Caco-2 (cell line): ENCODE data around the gene CNTNAP4. TPM values are rescaled to one million over a fixed set of nuclear protein-coding genes. Genes with fewer than 3 reads are reported as not detected.

Source experiments
- BruUV-seq: library from RNA; stranded (reverse); fragments of 400-500 nt; replicated peaks from 2 replicates; lab custom pipeline; 2021; lab: Mats Ljungman, UMichigan
- CTCF ChIA-PET: fragments of 300-600 bp; sonication (Branson Sonifier 250); formaldehyde crosslinking; loops from one replicate; lab custom pipeline; 2022; ENCODE audit warnings: antibody characterized with exemption; lab: Charles Lee
- POLR2A ChIA-PET: fragments of 300-600 bp; sonication (Branson Sonifier 250); formaldehyde crosslinking; loops from one replicate; lab custom pipeline; 2022; ENCODE audit warnings: antibody characterized with exemption; lab: Charles Lee
- DNase-seq, 2 experiments: peaks; one replicate each; pipeline versions ENCODE4 v3.0.0 to v3.0.0-alpha.2; 2020 to 2022
- H3K27me3 ChIP-seq: replicated peaks from 2 replicates; pipeline ENCODE4 v1.6.0; 2011; ENCODE audit warnings: low read length; ENCODE audit not compliant: control insufficient read depth, insufficient read depth
- H3K36me3 ChIP-seq: 2 replicates; pipeline ENCODE4 v1.5.1; 2011; ENCODE audit warnings: low read length; ENCODE audit not compliant: control insufficient read depth, insufficient read depth
- H3K4me1 ChIP-seq: fragments of 250-450 bp; sonication (Bioruptor Pico); 2 replicates; pipeline ENCODE4 v1.5.1; 2020; ENCODE audit warnings: mild to moderate bottlenecking
- H3K4me3 ChIP-seq: 2 replicates; pipeline ENCODE4 v1.5.1; 2011; ENCODE audit warnings: low read depth, mild to moderate bottlenecking, control low read depth, low read length
- H3K9me3 ChIP-seq: fragments of 250-450 bp; sonication (Bioruptor Pico); 2 replicates; pipeline ENCODE4 v1.5.1; 2020; ENCODE audit warnings: mild to moderate bottlenecking, moderate library complexity
- H3K27ac Mint-ChIP-seq: one replicate; pipeline ENCODE4 v1.8.0; 2022; ENCODE audit warnings: mixed read lengths; ENCODE audit not compliant: unreplicated experiment
- H3K27me3 Mint-ChIP-seq: one replicate; pipeline ENCODE4 v1.8.0; 2022; ENCODE audit warnings: mixed read lengths; ENCODE audit not compliant: insufficient read depth, unreplicated experiment
- H3K36me3 Mint-ChIP-seq: one replicate; pipeline ENCODE4 v1.8.0; 2022; ENCODE audit warnings: mild to moderate bottlenecking, mixed read lengths; ENCODE audit not compliant: insufficient read depth, unreplicated experiment
- H3K4me1 Mint-ChIP-seq: one replicate; pipeline ENCODE4 v1.8.0; 2022; ENCODE audit warnings: low read depth, mixed read lengths; ENCODE audit not compliant: unreplicated experiment
- H3K4me3 Mint-ChIP-seq: one replicate; pipeline ENCODE4 v1.8.0; 2022; ENCODE audit warnings: mild to moderate bottlenecking, moderate library complexity, mixed read lengths; ENCODE audit not compliant: unreplicated experiment
- H3K9me3 Mint-ChIP-seq: one replicate; pipeline ENCODE4 v1.8.0; 2022; ENCODE audit warnings: mixed read lengths; ENCODE audit not compliant: unreplicated experiment
- intact Hi-C: fragments of 100-400 bp; cut with micrococcal nuclease; formaldehyde crosslinking; loops from one replicate; pipeline ENCODE4 v1.10.0; 2022; ENCODE audit not compliant: unreplicated experiment
- total RNA-seq: library from RNA; stranded (reverse); gene quantifications from 2 replicates; pipeline ENCODE4 v1.2.3, GENCODE V29; 2022
- TF ChIP-seq, protein P1 (sequence below), 2 experiments: fragments of 200-600 bp in 1 of 2; IDR thresholded peaks; 1 replicate in 1 of 2; 2 replicates in 1 of 2; pipeline versions ENCODE4 v1.5.1 to v1.8.0; 2011 to 2022; ENCODE audit warnings: antibody characterized with exemption in 1 of 2, control low read depth in 1 of 2, inconsistent platforms in 1 of 2, low read depth in 1 of 2, low read length in 1 of 2, mild to moderate bottlenecking in 1 of 2, moderate library complexity in 1 of 2; ENCODE audit not compliant: insufficient read depth in 1 of 2, severe bottlenecking in 1 of 2, unreplicated experiment in 1 of 2

Gene CNTNAP4
- total RNA-seq, 1 experiment from 2014 or later: not detected

DNA sequence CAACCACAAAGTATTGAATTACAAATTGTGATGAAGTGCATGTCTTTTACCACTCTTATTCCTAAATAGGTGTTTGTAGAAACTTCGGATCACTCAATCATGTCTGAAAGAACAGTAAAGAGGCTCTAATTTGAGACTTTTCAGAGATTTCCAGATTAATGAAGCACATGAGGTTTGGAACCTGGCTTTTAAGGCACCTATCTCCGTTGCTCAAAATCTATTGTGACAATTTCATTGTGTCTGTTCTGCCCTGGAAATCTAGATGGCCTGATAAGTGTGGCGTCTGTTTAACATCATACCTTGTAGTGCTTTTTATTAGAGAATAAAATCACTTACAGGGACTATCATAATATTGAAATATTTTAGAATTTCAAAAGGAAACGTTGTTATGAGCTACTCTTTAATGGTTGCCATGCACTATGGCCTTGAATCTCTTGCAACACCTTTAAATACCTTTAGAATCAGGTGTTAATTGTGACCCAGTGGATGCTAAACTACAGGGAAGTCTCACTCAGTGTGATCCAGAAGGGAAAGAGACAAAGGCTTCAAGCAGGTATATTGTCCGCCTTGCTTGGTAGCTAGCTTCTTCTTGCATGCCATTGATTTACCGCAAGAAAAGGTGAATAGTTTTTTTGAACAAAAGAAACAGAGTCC is 210.3 kb downstream of the CNTNAP4 start:
- no peak overlapping the region for H3K4me3 ChIP-seq
- no TSS peak for BruUV-seq
- no peaks in the 10 kb centered on the region for H3K4me1 ChIP-seq
- no peaks in the 10 kb centered on the region; the same call in 1 of the 2 replicates for H3K9me3 ChIP-seq
- no peak overlapping the region for H3K4me3 Mint-ChIP-seq
- peaks cover 2% of the 10 kb centered on the region for H3K27me3 Mint-ChIP-seq
- H3K4me1 Mint-ChIP-seq: no peaks in the 10 kb centered on the region
- no peaks in the 10 kb centered on the region for H3K36me3 ChIP-seq
- intact Hi-C loops: no loop called here
- no peaks in the 10 kb centered on the region for H3K9me3 Mint-ChIP-seq
- ChIA-PET CTCF (no interaction called here), POLR2A (no interaction called here)
- no peak overlapping the region for H3K27ac Mint-ChIP-seq
- DNase-seq: no peak
- H3K36me3 Mint-ChIP-seq: no peaks in the 10 kb centered on the region
- H3K27me3 ChIP-seq: no peaks in the 10 kb centered on the region
- TF ChIP-seq, protein P1, sequence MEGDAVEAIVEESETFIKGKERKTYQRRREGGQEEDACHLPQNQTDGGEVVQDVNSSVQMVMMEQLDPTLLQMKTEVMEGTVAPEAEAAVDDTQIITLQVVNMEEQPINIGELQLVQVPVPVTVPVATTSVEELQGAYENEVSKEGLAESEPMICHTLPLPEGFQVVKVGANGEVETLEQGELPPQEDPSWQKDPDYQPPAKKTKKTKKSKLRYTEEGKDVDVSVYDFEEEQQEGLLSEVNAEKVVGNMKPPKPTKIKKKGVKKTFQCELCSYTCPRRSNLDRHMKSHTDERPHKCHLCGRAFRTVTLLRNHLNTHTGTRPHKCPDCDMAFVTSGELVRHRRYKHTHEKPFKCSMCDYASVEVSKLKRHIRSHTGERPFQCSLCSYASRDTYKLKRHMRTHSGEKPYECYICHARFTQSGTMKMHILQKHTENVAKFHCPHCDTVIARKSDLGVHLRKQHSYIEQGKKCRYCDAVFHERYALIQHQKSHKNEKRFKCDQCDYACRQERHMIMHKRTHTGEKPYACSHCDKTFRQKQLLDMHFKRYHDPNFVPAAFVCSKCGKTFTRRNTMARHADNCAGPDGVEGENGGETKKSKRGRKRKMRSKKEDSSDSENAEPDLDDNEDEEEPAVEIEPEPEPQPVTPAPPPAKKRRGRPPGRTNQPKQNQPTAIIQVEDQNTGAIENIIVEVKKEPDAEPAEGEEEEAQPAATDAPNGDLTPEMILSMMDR (IDR thresholded peaks at IDR 0.05; ENCODE audit: insufficient read depth in 1 of 2, low read depth in 1 of 2, low read length in 1 of 2, severe bottlenecking in 1 of 2, unreplicated experiment in 1 of 2): no peak

DNA sequence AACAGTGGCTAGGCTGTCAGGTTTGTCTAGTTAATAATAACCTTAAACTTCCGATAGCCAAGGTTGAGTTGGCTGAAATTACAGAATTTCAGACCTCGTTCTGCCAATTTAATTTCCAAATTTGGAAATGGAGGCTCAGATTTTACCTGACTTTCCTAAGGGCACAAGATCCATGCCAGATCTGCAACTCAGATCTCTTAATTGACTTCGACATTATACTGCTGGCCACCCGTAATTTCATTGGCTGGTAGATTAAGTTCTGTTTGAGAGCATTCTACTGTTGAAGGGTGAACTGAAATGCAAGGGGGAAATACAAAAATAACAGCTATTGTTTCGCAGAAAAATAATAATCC is 210.8 kb downstream of the CNTNAP4 start:
- no peak overlapping the region for H3K4me3 ChIP-seq
- Mint-ChIP-seq H3K9me3 (no peaks in the 10 kb centered on the region), H3K27ac (no peak overlapping the region), H3K36me3 (no peaks in the 10 kb centered on the region), H3K4me1 (no peaks in the 10 kb centered on the region), H3K4me3 (no peak overlapping the region), H3K27me3 (peaks cover 2% of the 10 kb centered on the region)
- no peaks in the 10 kb centered on the region for H3K27me3 ChIP-seq
- TF ChIP-seq, protein P1 (IDR thresholded peaks at IDR 0.05; ENCODE audit: insufficient read depth in 1 of 2, low read depth in 1 of 2, low read length in 1 of 2, severe bottlenecking in 1 of 2, unreplicated experiment in 1 of 2): no peak
- DNase-seq: no peak
- no TSS peak for BruUV-seq
- ChIA-PET CTCF (no interaction called here), POLR2A (no interaction called here)
- H3K9me3 ChIP-seq: no peaks in the 10 kb centered on the region; the same call in 1 of the 2 replicates
- H3K36me3 ChIP-seq: no peaks in the 10 kb centered on the region
- H3K4me1 ChIP-seq: no peaks in the 10 kb centered on the region
- intact Hi-C loops: no loop called here

DNA sequence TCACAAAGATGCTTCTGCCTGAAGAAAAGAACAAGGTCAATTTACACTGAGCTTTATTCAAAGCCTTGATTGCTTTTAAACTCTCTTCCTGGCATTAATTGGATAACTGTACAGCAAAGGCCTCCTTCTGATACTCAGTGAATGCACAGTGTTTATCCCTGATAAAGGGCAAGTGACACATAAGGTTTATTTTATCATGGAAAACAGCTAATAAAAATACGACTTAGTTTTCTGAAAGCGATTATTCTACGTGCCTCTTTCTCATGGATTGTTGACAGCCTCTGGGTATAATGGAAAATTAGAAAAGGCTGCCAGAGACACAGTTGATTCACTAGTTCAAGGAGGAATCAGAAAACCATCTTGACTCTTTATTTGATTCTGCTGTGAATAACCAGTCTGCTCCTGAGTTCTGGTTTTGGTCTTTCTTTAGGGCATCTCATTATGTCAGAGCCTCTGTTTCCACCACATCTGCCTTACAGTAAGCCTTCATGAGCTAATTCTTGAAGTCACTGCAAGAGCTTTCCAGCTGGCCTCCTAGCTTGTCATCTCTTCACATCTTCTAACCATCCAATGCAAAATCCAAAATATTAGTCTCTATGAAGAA is 212.9 kb downstream of the CNTNAP4 start:
- H3K9me3 Mint-ChIP-seq: no peaks in the 10 kb centered on the region
- no peaks in the 10 kb centered on the region for H3K4me1 Mint-ChIP-seq
- peaks cover 2% of the 10 kb centered on the region for H3K27me3 Mint-ChIP-seq
- no peak for DNase-seq
- POLR2A ChIA-PET: no interaction called here
- H3K4me1 ChIP-seq: no peaks in the 10 kb centered on the region
- no peaks in the 10 kb centered on the region for H3K27me3 ChIP-seq
- no peak overlapping the region for H3K4me3 Mint-ChIP-seq
- intact Hi-C loops: no loop called here
- no peak overlapping the region for H3K27ac Mint-ChIP-seq
- TF ChIP-seq, protein P1 (IDR thresholded peaks at IDR 0.05; ENCODE audit: insufficient read depth in 1 of 2, low read depth in 1 of 2, low read length in 1 of 2, severe bottlenecking in 1 of 2, unreplicated experiment in 1 of 2): no peak
- CTCF ChIA-PET: no interaction called here
- H3K4me3 ChIP-seq: no peak overlapping the region
- no peaks in the 10 kb centered on the region; the same call in 1 of the 2 replicates for H3K9me3 ChIP-seq
- no TSS peak for BruUV-seq
- no peaks in the 10 kb centered on the region for H3K36me3 Mint-ChIP-seq
- H3K36me3 ChIP-seq: no peaks in the 10 kb centered on the region
